DOHH2 (cell line): ENCODE data around the gene TANC2.
A peak's percentile ranks its signal among the peaks of the same experiment; 100 is the strongest.

Experiments used
- H3F3A ChIP-seq: fragments of 200-600 bp; sonication (generic), shearing (Covaris generic); 2 replicates; pipeline ENCODE4 v1.6.0; 2016; ENCODE audit warnings: antibody characterized with exemption, mild to moderate bottlenecking; ENCODE audit not compliant: control insufficient read depth, insufficient read depth
- H3K27ac ChIP-seq: fragments of 200-600 bp; sonication (generic); 2 replicates; pipeline ENCODE4 v1.5.1; 2014; ENCODE audit warnings: low read depth, mild to moderate bottlenecking, low read length, moderate library complexity
- H3K27me3 ChIP-seq: fragments of 200-600 bp; sonication (generic); 2 replicates; pipeline ENCODE4 v1.6.1; 2014; ENCODE audit warnings: mild to moderate bottlenecking, low read length, mixed read lengths; ENCODE audit not compliant: control insufficient read depth
- H3K36me3 ChIP-seq: fragments of 200-600 bp; sonication (generic); 2 replicates; pipeline ENCODE4 v1.6.1; 2014; ENCODE audit warnings: mild to moderate bottlenecking, low read length, moderate library complexity, mixed read lengths; ENCODE audit not compliant: control insufficient read depth
- H3K4me1 ChIP-seq: fragments of 200-600 bp; sonication (generic); 2 replicates; pipeline ENCODE4 v1.6.1; 2014; ENCODE audit warnings: mild to moderate bottlenecking, low read length, mixed read lengths; ENCODE audit not compliant: control insufficient read depth
- H3K4me2 ChIP-seq: fragments of 200-600 bp; sonication (generic); 2 replicates; pipeline ENCODE4 v1.6.0; 2014; ENCODE audit warnings: mild to moderate bottlenecking, low read length, moderate library complexity
- H3K4me3 ChIP-seq: fragments of 200-600 bp; sonication (generic); 2 replicates; pipeline ENCODE4 v1.5.1; 2014; ENCODE audit warnings: mild to moderate bottlenecking, low read length, mixed read lengths
- H3K79me2 ChIP-seq: fragments of 200-600 bp; sonication (generic); 2 replicates; pipeline ENCODE4 v1.6.1; 2014; ENCODE audit warnings: mild to moderate bottlenecking, low read length, mixed read lengths; ENCODE audit not compliant: control insufficient read depth
- H3K9me2 ChIP-seq: fragments of 200-600 bp; sonication (generic); replicated peaks from 2 replicates; pipeline ENCODE4 v1.6.1; 2014; ENCODE audit warnings: mild to moderate bottlenecking, low read length, mixed read lengths; ENCODE audit not compliant: control insufficient read depth
- H3K9me3 ChIP-seq: fragments of 200-600 bp; sonication (generic); 2 replicates; pipeline ENCODE4 v1.6.1; 2014; ENCODE audit warnings: antibody characterized with exemption, low read length, mixed read lengths; ENCODE audit not compliant: control insufficient read depth, insufficient read depth
- H4K20me1 ChIP-seq: fragments of 200-600 bp; sonication (generic); 2 replicates; pipeline ENCODE4 v1.6.0; 2014; ENCODE audit warnings: low read depth, mild to moderate bottlenecking, antibody characterized with exemption, low read length, moderate library complexity; ENCODE audit not compliant: control insufficient read depth, insufficient read depth
- EZH2phosphoT487 ChIP-seq: fragments of 200-600 bp; sonication (generic); IDR thresholded peaks from 2 replicates; pipeline ENCODE4 v1.6.1; 2017; ENCODE audit warnings: borderline replicate concordance, mild to moderate bottlenecking, antibody characterized with exemption, low read length, moderate library complexity, mixed read lengths
- TF ChIP-seq, protein P1 (sequence below): fragments of 200-600 bp; sonication (generic); IDR thresholded peaks from one replicate; pipeline ENCODE4 v1.5.1; 2014; ENCODE audit warnings: antibody characterized with exemption, mild to moderate bottlenecking, low read depth, low read length; ENCODE audit not compliant: poor library complexity, severe bottlenecking

Gene TANC2

GRCh38 chr17:62965686-62966425 lies at the start of gene TANC2:
Gene TANC2, plus strand, starts transcription at chr17:62966235. Its CDS starts 43,325 bp downstream, at chr17:63009560.
- peak within 1 kb of the TSS; percentile 80 for H3K4me3 ChIP-seq
- H3K9me2 ChIP-seq, result no peaks in the 10 kb centered on the region
- no peak within 1 kb of the TSS for H3K27ac ChIP-seq
- TF ChIP-seq, protein P1, sequence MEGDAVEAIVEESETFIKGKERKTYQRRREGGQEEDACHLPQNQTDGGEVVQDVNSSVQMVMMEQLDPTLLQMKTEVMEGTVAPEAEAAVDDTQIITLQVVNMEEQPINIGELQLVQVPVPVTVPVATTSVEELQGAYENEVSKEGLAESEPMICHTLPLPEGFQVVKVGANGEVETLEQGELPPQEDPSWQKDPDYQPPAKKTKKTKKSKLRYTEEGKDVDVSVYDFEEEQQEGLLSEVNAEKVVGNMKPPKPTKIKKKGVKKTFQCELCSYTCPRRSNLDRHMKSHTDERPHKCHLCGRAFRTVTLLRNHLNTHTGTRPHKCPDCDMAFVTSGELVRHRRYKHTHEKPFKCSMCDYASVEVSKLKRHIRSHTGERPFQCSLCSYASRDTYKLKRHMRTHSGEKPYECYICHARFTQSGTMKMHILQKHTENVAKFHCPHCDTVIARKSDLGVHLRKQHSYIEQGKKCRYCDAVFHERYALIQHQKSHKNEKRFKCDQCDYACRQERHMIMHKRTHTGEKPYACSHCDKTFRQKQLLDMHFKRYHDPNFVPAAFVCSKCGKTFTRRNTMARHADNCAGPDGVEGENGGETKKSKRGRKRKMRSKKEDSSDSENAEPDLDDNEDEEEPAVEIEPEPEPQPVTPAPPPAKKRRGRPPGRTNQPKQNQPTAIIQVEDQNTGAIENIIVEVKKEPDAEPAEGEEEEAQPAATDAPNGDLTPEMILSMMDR, result no peak
- TF ChIP-seq EZH2phosphoT487, result no peak
- H3K4me2 ChIP-seq, result peak within 1 kb of the TSS; percentile 80
- peaks cover 3% of the 10 kb centered on the region; the same call in 1 of the 2 replicates for H3F3A ChIP-seq
- H4K20me1 ChIP-seq, result peaks cover 9% of the 10 kb centered on the region; the same call in 1 of the 2 replicates
- H3K4me1 ChIP-seq, result peaks cover 16% of the 10 kb centered on the region
- peaks cover 41% of the 10 kb centered on the region for H3K27me3 ChIP-seq
- no peaks in the 10 kb centered on the region for H3K9me3 ChIP-seq
- H3K36me3 ChIP-seq, result no peaks in the 10 kb centered on the region
- no peaks in the 10 kb centered on the region for H3K79me2 ChIP-seq

DNA sequence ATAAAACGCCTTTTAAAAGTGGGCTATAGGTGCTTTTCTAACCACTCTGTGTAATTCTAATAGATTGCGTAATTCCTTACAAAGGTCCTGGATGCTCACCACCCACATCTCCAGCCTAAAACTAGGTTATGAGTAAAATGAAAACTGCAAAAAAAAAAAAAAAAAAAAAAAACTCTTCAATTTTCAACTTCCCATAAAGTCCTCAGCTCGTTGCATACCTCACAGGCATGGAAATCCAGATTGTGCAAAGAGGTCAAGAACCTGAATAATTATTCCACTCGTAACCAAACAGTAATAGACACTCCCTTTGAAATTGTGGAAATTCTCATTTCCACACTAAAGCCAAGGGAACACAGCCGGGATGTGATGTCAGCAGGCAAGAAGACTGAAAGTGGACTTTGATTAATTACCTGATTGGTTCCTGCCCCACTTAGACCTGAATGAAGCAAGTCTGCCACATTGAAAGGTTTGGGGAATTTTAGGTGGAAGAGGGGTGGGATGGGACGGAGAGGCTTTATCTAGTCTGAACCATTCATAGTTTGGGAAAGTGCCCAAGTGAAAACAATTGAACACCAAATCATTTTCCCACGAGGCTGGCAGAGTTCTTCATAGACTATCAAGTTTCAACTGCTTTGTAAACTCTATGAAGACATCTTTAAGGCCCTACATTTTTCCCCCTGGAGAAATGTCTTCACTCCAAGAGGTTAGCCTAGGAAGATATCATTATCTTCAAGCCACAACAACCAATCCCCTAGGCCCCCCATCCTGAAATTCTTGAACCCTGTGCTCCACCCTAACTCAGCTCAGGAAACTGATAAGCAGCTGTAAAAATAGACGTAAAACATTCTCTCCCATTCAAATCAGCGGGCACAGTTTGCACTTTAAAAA lies 49.1 kb upstream of the TANC2 start:
- no peaks in the 10 kb centered on the region for H3K9me2 ChIP-seq
- H3F3A ChIP-seq, result no peaks in the 10 kb centered on the region
- no peaks in the 10 kb centered on the region for H3K4me1 ChIP-seq
- no peaks in the 10 kb centered on the region for H3K79me2 ChIP-seq
- no peaks in the 10 kb centered on the region for H4K20me1 ChIP-seq
- H3K36me3 ChIP-seq, result no peaks in the 10 kb centered on the region
- H3K27ac ChIP-seq, result no peak overlapping the region
- H3K9me3 ChIP-seq, result no peaks in the 10 kb centered on the region
- no peak overlapping the region for H3K4me2 ChIP-seq
- 0 out of 2 replicates have a peak, but pooled peaks cover 3% of the 10 kb centered on the region for H3K27me3 ChIP-seq
- no peak overlapping the region for H3K4me3 ChIP-seq
- no peak for TF ChIP-seq EZH2phosphoT487
- TF ChIP-seq, protein P1, result no peak

GRCh38 chr17:62919388-62919787 lies 46.6 kb upstream of the TANC2 start:
- TF ChIP-seq, protein P1, result no peak
- no peak for TF ChIP-seq EZH2phosphoT487
- Histone ChIP-seq H3K27me3 (0 out of 2 replicates have a peak, but pooled peaks cover 3% of the 10 kb centered on the region), H3K4me2 (no peak overlapping the region), H3K4me3 (no peak overlapping the region), H3F3A (no peaks in the 10 kb centered on the region), H3K27ac (no peak overlapping the region), H3K9me2 (no peaks in the 10 kb centered on the region), H3K79me2 (no peaks in the 10 kb centered on the region), H3K4me1 (no peaks in the 10 kb centered on the region), H3K9me3 (no peaks in the 10 kb centered on the region), H3K36me3 (no peaks in the 10 kb centered on the region), H4K20me1 (no peaks in the 10 kb centered on the region)
